Left lung (tissue), 10 donors: ENCODE data around the gene NCAM2. TPM values are rescaled to one million over a fixed set of nuclear protein-coding genes. Genes with fewer than 3 reads are reported as not detected.

Experiments used
- ATAC-seq: fragments of 200-7000 bp; cut with Tn5 transposase; one replicate; pipeline ENCODE4 v1.9.1; 2020; ENCODE audit warnings: moderate library complexity
- DNase-seq, 4 donors: peaks; one replicate each; pipeline ENCODE4 v3.0.0-alpha.2; 2013 to 2020
- H3K27ac ChIP-seq, 2 donors: fragments of 200-600 bp; sonication (generic) in 1 of 2; one replicate each; pipeline versions ENCODE4 v1.5.0 to v1.8.0; 2020 to 2021
- H3K27me3 ChIP-seq, 2 donors: fragments of 200-600 bp; sonication (generic) in 1 of 2; one replicate each; pipeline versions ENCODE4 v1.5.0 to v1.8.0; 2020 to 2021
- H3K36me3 ChIP-seq, 2 donors: fragments of 200-600 bp; sonication (generic) in 1 of 2; one replicate each; pipeline versions ENCODE4 v1.5.0 to v1.8.0; 2020 to 2021
- H3K4me1 ChIP-seq, 2 donors: fragments of 200-600 bp; one replicate each; pipeline ENCODE4 v1.8.0; 2021
- H3K4me3 ChIP-seq, 2 donors: fragments of 200-600 bp; sonication (generic) in 1 of 2; one replicate each; pipeline versions ENCODE4 v1.5.0 to v1.8.0; 2020 to 2021; ENCODE audit warnings: mild to moderate bottlenecking in 1 of 2
- H3K9me3 ChIP-seq, 2 donors: fragments of 200-600 bp; sonication (generic) in 1 of 2; one replicate each; pipeline versions ENCODE4 v1.5.0 to v1.8.0; 2020 to 2021
- intact Hi-C, 2 donors: fragments of 100-400 bp; cut with DNase I; formaldehyde crosslinking; loops; one replicate each; pipeline versions ENCODE4 v1.11.2 to v1.14.2; 2022
- polyA plus RNA-seq, 6 donors: library from polyadenylated mRNA; unstranded; fragments of 120-200 nt; gene quantifications; one replicate each; pipeline ENCODE4 v1.2.1, GENCODE V29; 2013; ENCODE audit not compliant: insufficient read length in 6 of 6
- total RNA-seq, 2 donors: library from RNA; stranded (reverse); fragmentation: NEBNext Ultra II Directional; extraction: Animal tissue kit (Norgen Biotek cat#: 25700); gene quantifications; one replicate each; pipeline ENCODE4 v1.2.1, GENCODE V29; 2021
- TF ChIP-seq, protein P1 (sequence below), 2 donors: fragments of 200-600 bp; sonication (generic) in 1 of 2; IDR thresholded peaks; one replicate each; pipeline versions ENCODE4 v1.5.0 to v1.8.0; 2021; ENCODE audit warnings: antibody characterized with exemption in 2 of 2
- donor health status: DM: no; HTN: yes; CAD: no.
- donor health status: DM: no; HTN: no; CAD: no.

The NCAM2 gene
- total and polyA plus RNA-seq, 8 donors: 3.3 to 30.4 (median 4.6) TPM

DNA sequence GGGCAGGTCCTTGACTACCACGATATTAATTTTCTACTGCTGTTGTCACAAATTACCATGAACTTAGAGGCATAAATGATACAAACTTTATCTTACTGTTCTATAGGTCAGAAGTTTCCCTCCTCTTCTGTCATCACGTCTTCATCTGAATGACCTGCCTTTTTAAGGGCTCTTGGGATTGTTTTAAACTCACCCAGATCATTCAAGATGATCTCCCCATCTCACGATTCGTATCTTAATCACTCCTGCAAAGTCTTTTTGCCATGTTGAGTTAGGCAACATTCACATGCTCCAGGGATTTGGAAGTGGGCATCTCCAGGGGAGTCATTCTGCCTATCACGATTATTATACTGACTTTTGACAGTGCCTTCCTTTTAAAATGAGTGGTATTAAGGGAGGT is 32.1 kb downstream of the NCAM2 start:
- Histone ChIP-seq H3K9me3 (no peaks in the 10 kb centered on the region), H3K4me1 (no peaks in the 10 kb centered on the region), H3K27me3 (no peaks in the 10 kb centered on the region), H3K36me3 (no peaks in the 10 kb centered on the region), H3K4me3 (no peak overlapping the region), H3K27ac (no peak overlapping the region)
- DNase-seq (no peak), ATAC-seq (no peak)
- TF ChIP-seq, protein P1, sequence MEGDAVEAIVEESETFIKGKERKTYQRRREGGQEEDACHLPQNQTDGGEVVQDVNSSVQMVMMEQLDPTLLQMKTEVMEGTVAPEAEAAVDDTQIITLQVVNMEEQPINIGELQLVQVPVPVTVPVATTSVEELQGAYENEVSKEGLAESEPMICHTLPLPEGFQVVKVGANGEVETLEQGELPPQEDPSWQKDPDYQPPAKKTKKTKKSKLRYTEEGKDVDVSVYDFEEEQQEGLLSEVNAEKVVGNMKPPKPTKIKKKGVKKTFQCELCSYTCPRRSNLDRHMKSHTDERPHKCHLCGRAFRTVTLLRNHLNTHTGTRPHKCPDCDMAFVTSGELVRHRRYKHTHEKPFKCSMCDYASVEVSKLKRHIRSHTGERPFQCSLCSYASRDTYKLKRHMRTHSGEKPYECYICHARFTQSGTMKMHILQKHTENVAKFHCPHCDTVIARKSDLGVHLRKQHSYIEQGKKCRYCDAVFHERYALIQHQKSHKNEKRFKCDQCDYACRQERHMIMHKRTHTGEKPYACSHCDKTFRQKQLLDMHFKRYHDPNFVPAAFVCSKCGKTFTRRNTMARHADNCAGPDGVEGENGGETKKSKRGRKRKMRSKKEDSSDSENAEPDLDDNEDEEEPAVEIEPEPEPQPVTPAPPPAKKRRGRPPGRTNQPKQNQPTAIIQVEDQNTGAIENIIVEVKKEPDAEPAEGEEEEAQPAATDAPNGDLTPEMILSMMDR (IDR thresholded peaks at IDR 0.05): no peak
- intact Hi-C loops: no loop called here

DNA sequence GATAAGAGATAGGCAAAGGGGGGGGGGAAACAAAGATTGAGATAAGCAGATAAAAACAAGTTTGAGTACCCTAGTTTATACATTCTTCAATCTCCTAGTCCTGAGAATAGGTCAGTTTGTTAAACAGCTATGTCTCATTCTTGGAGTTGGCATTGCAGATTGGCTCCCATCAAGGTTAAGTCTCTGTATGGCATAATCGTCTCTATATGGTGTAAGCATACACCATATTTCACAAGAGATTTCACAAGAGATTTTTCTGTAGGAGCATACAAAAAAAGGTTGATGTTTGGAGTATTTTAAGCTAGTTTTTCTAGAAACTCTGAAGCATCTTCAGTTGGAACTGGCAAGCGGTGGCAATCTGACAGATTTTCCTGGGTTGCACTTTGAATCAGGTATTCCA is 35.8 kb downstream of the NCAM2 start:
- no peaks in the 10 kb centered on the region for H3K36me3 ChIP-seq
- no peaks in the 10 kb centered on the region for H3K27me3 ChIP-seq
- H3K9me3 ChIP-seq: no peaks in the 10 kb centered on the region
- DNase-seq: no peak
- intact Hi-C loops: no loop called here
- no peak overlapping the region for H3K4me3 ChIP-seq
- TF ChIP-seq, protein P1 (IDR thresholded peaks at IDR 0.05): no peak
- no peak for ATAC-seq
- no peaks in the 10 kb centered on the region for H3K4me1 ChIP-seq
- no peak overlapping the region for H3K27ac ChIP-seq

DNA sequence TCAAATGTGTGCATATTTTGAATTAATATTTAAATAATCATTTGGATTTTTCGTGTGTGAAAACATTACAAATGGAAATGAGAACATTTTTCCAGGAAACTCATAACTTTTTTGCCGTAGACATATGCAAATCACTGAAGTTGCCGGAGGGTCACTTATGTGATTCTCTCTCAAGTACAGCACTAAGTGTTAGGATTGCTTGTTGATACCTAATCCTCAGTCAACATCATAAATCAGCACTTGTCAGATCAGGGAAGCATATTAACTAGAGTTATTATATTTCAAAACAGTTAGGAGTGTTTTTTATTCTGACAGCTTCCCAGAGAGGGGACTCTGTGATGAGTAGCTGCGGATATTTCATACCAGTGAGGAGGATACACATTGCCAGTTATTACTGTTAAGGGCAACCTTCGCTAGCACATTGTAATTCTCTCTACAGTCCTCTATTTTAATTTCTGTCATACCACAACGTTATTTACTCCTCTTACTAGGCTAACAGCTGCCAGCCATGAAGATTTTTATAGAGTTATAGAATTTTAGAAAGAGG is 41.5 kb downstream of the NCAM2 start:
- TF ChIP-seq, protein P1 (IDR thresholded peaks at IDR 0.05): no peak
- intact Hi-C loops: no loop called here
- ATAC-seq (no peak), DNase-seq (no peak)
- Histone ChIP-seq H3K27ac (no peak overlapping the region), H3K9me3 (no peaks in the 10 kb centered on the region), H3K4me1 (no peaks in the 10 kb centered on the region), H3K36me3 (no peaks in the 10 kb centered on the region), H3K4me3 (no peak overlapping the region), H3K27me3 (no peaks in the 10 kb centered on the region)

DNA sequence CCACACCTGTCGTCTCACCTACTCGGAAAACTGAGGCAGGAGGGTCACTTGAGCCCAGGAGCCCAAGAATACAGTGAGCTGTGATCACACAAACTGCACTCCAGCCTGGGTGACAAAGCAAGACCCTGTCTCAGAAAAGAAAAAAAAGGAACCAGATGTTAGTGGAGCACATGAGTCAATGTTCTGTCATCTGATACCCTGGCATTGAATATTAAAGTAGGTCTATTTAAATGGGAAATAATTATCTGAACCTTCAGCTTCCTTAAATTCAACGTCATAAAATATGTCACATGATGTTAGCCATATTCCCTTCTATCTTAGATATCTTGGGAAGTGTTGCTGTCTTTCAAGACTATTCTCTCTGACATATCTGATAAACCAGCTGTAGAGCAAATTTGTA is 47.3 kb downstream of the NCAM2 start:
- Histone ChIP-seq H3K27me3 (no peaks in the 10 kb centered on the region), H3K27ac (no peak overlapping the region), H3K36me3 (no peaks in the 10 kb centered on the region), H3K4me1 (no peaks in the 10 kb centered on the region), H3K9me3 (no peaks in the 10 kb centered on the region), H3K4me3 (no peak overlapping the region)
- TF ChIP-seq, protein P1 (IDR thresholded peaks at IDR 0.05): no peak
- DNase-seq (no peak), ATAC-seq (no peak)
- intact Hi-C loops: no loop called here

DNA sequence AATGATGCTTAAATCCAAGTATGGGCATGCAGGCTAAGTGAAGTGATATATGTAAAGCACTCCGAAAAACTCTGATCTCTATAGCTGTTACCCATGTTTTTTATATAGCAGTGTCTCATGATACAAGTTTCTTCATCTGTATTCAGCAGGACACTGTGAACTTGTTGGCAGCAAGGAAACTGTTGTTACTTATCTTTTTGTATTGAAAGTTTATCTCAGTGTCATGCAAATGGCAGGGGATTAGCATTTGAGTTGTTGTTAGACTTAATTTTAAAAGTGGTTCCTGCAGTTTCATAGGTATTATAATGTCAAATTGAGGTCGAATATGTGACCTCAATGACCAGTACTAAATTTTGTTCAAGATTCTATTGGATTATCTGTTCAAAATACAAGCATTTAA is 47.9 kb downstream of the NCAM2 start:
- intact Hi-C loops: no loop called here
- no peak for DNase-seq
- ATAC-seq: no peak
- Histone ChIP-seq H3K9me3 (no peaks in the 10 kb centered on the region), H3K27ac (no peak overlapping the region), H3K36me3 (no peaks in the 10 kb centered on the region), H3K27me3 (no peaks in the 10 kb centered on the region), H3K4me3 (no peak overlapping the region), H3K4me1 (peaks cover 0 to 3% of the 10 kb centered on the region in 2 donors)
- TF ChIP-seq, protein P1 (IDR thresholded peaks at IDR 0.05): no peak
